UCSD-AML1 (cell line): Measurements from ENCODE around the gene SAMD9.
"Not testable (repeated sequence)": the region's sequence is repeated elsewhere in the genome, so short reads cannot be mapped to it uniquely, and the experiment has no call there.

ENCODE experiments used
- DNase-seq: peaks from one replicate; lab custom pipeline; 2025; ENCODE audit not compliant: unreplicated experiment; lab: John Stamatoyannopoulos, UW

SAMD9 gene

DNA sequence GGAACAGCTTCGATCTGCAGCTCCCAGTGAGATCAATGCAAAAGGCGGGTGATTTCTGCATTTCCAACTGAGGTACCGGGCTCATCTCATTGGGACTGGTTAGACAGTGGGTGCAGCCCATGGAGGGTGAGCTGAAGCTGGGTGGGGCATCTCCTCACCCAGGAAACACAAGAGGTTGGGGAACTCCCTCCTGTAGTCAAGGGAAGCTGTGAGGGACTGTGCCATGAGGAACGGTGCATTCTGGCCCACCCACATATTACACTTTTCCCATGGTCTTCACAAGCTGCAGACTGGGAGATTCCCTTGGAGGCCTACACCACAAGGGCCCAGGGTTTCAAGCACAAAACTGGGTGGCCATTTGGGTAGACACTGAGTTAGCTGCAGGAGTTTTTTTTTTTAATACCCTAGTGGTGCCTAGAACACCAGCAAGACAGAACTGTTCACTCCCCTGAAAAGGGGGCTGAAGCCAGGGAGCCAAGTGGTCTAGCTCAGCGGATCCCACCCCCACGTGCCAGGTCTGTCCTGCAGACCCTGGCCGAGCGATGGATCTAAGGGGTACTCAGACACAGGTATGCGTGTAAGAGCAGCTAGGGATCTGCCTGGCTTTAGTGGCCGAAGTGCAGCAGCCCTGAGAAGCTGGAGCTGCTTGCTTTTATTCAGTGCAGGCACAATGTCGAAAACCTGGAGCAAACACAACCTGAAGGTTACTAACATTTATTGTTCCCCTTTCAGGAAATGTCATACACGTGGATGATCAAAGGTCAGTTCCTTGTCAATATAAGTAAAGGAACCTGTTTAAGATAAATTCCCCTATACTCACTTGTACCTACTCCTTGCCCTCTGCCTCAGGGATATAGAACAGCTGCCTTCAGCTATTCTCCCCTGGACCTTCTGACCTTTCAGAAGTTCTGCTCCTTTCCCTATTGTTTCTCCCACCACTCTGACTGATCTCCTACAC, 3.1 kb upstream of the SAMD9 start:
- DNase-seq = no peak

DNA sequence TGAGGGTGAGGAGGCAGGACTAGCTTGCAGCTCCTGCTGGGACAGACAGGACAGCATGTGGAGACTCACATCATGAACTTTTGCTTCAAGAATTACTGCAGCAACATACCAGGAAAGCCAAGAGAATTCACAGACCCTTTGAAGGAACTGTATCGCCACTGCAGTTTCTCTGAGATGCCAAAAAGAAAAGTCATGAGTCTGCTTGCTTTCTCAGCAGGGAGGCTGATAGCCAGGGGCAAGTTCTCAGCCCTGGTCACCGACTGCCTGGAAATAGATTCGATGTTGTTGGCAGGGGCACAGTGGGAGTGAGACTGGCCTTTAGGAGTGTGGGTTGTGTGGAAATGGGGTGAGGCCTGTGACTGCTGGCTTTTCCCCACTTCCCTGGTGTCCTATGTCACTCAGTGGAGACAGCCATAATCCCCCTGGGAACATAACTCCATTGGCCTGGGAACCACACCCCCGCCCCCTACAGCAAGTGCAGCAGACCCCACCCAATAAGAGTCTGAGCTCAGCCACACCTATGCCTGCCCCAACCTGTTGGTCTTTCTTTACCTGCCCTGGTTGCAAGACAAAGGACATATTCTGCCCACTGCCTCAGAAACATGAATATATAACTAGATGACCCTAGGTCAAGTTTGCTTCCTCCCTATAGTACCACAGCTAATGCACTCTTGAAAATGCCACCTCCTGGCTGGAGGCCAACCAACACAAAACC, 1.6 kb upstream of the SAMD9 start:
- no peak for DNase-seq

DNA sequence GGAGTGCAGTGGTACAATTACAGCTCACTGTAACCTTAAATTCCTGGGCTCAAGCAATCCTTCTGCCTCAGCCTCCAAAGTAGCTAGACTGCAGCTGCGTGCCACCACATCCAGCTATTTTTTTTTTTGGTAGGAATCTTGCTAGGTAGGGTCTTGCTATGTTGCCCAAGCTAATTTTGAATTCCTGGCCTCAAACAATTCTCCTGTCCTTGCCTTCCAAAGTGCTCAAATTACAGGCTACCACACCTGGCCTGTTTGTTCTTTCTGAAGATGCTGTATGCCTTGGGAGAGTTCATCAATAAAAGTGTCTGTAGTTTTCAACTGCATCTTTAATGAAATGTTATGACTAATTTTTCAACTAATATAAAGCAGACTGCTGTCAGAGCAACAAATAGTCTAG, 452 bp downstream of the SAMD9 start:
- DNase-seq = no peak

DNA sequence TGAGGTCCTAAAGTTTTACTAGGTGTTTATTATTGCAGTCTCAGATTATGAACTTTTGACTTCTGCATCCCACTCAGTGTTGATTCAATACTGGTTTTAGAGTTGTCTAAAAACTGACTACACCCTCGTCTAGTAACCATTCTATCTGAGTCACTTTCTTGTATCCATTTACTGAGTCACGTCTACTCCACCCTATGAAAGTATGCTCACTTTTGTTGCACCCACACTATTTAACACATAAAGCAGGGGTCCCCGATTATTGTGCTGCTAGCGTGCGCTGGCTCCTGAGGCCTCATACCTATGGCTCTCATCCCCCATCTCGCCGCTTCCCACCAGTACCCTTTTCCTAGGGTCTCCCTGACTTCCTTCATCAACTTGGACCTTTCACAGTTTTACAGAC, 2.0 kb downstream of the SAMD9 start:
- DNase-seq = no peak

DNA sequence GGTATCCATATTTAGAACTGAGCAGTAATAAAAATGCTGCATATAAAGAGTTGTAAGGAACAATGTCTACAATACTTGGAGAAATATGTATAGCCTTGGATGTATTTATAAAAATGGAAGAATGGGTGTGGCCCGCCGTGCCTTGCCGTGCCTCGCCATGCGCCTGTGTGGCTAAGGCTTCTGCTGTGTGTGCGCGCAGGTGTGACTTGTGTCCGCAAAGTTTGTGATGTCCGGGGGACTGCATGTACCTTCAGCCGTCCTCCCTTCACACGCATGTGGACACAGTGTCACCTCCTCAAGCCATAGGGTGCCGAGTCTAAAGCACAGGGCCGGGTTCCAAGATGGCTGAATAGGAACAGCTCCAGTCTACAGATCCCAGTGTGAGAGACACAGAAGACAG, 9.8 kb downstream of the SAMD9 start:
- no peak for DNase-seq

DNA sequence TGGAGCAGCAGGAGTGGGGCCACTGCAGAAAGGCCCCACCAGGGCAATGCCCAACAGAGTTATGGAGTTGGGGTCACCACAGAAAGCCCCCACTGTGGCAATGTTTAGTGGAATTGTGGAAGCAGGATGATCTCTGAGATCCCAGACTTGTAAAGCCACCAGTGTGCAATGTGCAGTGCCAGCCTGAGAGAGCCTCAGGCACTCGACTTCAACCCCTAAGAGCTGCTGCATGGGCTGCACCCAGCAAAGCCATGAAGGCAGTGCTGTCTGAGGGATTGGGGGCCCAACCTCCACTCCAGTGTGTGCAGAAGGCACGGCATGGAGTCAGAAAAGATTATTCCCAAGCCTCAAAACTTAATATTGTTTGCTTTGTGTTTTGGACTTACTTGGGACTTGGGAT, 20.4 kb downstream of the SAMD9 start:
- DNase-seq = no peak

DNA sequence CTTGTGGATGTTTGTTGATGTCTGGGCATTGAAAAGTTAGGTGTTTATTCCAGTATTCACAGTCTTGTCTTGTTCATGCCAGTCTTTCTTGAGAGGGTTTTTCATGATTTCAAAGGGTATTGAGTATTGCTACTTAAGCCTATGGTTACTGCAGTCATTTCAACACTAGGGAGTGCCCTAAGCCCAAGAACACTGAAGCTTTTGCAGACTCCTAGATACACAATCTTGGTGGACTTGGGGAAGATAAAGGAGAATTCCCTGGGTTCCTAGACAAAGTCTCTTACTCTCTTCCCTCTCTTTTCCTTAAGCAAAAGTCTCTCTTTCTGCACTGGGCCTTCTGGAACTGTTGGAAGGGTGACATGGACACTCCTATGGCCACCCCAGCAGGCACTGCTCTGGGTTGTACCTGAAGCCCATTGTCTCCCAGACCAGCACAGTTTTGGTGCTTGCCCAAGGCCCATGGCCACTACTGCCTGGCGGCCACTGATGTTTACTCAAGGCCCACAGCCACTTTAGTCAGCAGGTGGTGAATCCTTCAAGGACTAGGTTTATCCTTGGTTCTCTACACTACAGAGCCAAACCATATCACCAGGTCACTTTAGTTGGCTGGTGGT, 24.9 kb downstream of the SAMD9 start:
- DNase-seq = no peak

DNA sequence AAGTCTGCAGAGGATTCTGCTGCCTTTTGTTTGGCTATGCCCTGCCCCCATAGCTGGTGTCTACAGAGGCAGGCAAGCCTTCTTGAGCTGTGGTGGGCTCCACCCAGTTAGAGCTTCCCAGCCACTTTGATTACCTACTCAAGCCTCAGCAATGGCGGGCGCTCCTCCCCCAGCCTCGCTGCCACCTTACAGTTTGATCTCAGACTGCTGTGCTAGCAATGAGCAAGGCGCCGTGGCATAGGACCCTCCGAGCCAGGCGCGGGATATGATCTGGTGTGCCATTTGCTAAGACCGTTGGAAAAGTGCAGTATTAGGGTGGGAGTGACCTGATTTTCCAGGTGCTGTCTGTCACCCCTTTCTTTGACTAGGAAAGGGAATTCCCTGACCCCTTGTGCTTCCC, 44.4 kb downstream of the SAMD9 start:
- not testable (repeated sequence) for DNase-seq

DNA sequence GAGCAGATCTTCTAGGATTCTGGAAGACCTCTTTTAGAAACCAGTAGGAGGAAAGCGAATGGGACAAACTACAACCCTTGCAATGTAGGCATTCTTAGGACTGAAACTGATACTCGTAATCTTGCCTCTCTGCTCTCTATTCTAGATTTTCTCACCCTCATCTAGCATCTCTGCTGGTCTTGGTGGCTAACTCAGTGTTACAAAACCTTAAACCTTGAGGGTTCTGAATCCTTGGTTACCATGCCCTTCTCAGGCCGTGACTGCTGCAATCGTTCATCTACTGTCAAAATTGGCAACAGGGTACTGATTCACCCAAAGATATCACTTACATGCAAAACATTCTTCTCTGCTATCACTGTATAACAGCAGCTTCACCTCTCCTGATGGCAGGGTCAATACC, 55.2 kb downstream of the SAMD9 start:
- DNase-seq = no peak

DNA sequence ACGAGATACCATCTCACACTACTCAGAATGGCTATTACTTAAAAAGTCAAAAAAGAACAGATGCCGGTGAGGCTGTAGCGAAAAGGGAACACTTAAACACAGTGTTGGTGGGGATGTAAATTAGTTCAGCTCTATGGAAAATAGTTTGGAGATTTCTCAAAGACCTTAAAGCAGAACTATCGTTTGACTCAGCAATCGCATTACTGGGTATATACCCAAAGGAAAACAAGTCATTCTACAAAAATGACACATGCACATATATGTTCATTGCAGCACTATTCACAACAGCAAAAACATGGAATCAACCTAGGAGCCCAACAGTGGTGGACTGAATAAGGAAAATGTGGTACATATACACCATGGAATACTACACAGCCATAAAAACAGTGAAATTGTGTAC, 56.9 kb downstream of the SAMD9 start:
- DNase-seq = no peak

DNA sequence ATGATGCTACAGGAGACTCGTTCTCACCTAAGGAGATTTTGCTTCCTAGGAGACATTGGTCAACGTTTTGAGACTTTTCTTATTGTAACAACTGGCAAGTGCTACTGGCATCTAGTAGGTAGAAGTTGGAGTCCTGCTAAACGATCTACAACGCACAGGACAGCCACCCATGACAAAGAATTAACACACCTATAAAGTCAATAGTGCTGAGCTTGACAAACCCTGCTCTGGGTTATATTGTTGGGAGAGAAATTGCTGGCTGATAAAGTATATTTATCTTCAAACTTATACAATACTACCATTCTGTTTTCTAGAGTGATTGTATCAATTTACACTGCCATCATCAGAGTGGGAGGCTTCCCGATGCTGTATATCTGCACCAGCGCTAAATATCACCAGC, 57.8 kb downstream of the SAMD9 start:
- DNase-seq = no peak

DNA sequence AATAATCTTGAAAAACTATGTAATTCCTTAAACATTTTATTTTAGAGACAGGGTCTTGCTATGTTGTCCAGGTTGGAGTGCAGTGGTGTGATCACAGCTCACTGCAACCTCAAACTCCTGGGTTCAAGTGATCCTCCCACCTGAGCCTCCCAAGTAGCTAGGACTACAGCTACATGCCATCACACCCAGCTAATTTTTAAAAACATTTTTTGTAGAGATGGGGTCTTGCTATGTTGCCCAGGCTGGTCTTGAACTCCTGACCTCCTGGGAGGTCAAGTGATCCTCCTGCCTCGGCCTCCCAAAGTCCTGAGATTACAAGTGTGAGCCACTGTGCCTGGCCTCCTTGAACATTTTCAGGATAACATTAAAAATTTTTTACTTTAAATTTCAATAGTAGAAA, 61.2 kb downstream of the SAMD9 start:
- not testable (repeated sequence) for DNase-seq

DNA sequence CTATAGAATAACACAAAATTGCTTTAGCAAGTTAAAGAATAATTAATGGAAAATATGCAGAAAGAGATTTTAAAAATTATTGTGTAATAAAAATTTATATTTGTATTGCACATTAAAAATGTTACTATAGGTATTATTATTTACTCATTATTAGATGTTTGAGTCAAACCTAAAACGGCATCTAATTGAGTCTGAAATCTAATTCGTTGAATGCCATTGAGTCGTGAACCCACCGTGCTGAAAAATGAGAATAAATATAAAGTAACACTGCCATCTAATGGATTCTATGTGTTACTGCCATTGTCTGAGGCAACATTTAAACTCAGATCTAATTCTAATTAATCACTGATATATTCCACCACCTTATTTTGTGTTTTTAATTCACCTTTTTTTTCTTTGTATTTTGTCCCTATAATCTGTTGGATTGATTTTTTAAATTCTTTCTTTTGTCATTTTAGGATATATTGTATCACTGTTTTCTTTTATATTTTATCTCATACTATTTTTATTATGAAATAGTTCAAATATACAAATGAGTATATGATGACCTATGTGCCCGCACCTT, 62.2 kb downstream of the SAMD9 start:
- no peak for DNase-seq

DNA sequence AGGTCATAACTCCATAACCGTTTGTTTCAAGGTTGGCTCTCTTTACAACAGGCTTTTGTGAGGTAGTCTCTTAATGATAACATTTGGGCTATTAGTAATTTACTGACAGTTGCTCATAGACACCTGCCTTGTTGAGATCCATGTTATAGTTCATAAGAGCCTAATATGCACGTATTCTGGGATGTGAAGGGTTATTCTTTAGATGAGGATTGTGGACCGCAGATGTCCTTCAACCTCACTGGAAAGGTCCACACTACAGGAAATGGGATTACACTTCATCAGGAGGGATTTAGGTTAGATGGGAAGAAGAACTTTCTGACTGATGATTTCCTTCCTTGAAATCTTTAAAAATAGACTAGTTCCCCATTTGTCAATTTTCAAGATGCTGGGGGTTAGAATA, 62.8 kb downstream of the SAMD9 start:
- DNase-seq = no peak

DNA sequence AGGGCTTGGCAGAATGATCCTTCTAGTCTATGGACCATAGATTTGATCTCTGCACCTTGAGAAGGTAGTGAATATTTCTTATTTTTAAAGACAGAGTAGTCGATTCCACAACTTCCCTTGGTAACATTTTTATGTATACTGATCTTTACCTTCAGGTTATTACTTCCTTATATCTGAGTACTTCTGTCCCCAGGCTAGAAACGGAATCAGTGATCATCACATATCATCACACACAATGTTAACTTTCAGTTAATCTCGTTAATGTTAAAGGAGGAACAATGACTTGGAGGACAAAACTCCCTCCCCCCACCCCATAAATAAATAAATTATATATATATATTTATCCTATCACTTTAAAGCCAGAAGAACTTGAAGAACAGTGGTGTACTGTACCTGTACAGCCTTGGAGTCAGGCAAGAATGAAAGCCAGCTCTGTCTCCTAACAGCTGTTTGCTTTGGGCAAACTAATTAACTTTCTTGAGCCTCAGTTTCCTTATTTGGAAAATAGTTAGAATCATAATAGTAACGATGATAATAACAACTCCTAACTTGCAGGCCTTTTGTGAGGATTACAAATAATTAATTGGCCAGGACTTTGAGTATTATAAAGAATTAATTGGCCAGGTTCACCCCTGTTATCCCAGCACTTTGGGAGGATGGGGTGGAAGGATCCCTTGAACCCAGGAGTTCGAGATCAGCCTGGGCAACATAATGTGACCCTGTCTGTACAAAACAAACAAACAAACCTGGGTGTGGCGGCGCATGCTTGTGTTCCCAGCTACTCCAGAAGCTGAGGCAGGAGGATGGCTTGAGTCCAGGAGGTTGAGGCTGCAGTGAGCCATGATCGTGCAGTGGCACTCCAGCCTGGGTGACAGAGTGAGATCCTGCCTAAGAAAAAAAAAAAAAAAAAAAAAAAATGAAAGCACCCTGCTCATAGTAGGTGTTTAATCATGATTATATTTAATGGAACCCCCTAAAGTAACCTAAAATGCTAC, 63.5 kb downstream of the SAMD9 start:
- no peak for DNase-seq

DNA sequence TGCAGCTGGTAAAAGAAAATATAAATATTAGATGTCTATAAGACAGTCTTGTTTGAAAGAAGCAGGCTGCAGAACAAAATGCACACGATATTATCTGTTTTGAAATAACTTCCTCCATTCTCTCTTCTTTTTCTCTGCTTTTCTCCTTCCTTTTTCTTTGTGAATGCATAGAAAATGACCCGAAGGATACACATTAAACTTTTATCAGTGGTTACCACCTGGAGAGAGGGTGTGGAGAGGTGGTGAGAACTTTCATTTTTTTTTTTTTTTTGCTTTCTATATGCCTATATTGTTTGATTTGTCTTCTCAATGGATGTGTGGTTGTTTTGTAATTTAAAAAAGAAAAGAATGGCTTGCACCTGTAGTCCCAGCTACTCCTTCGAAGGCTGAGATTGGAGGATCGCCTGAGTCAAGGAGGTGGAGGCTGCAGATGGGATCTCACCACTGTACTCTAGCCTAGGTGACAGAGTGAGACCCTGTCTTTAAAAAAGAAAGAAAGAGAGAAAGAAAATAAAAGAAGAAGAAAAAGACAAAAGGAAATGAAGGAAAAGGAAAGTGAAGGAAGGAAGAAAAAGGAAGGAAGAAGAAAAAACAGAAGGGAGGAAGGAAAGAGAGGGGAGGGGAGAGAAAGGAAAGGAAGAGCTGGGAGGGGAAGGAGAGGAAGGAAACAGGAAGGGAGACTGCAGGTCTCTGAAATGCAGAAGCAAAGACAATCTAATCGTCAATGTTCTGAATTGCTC, 64.4 kb downstream of the SAMD9 start:
- DNase-seq = no peak

DNA sequence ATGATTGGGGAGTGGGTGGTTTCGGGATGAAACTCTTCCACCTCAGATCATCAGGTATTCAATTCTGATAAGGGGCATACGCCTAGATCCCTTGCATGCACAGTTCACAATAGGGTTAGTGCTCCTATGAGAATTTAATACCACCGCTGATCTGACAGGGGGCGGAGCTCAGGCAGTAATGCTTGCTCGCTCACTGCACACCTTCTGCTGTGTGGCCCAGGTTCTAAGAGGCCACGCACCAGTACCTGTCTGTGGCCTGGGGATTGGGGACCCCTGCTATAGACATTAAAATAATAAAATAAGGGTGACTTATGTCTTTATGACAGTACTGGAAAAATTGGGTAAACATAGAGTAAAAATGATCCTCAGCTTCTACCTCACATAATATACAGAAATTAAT, 66.1 kb downstream of the SAMD9 start:
- DNase-seq = no peak
